Stomach (tissue), 9 donors: ENCODE measurements around the gene CFAP69. TPM values are rescaled to one million over a fixed set of nuclear protein-coding genes. Genes with fewer than 3 reads are reported as not detected.

Experiments
- DNase-seq, 2 donors: peaks; one replicate each; pipeline versions ENCODE4 v3.0.0 to v3.0.0-alpha.2; 2013 to 2019
- H3K27ac ChIP-seq, 5 donors: fragments of 200-600 bp in 4 of 5; sonication (generic) in 4 of 5; one replicate each; pipeline ENCODE4 v1.5.1; 2013 to 2019; ENCODE audit warnings: mild to moderate bottlenecking in 1 of 5, moderate library complexity in 1 of 5
- H3K27me3 ChIP-seq, 3 donors: fragments of 200-600 bp; sonication (generic); one replicate each; pipeline ENCODE4 v1.5.1; 2017 to 2019; ENCODE audit warnings: mixed run types in 1 of 3
- H3K36me3 ChIP-seq, 4 donors: fragments of 200-600 bp; sonication (generic); 1 replicate in 3 of 4; 2 replicates in 1 of 4; pipeline ENCODE4 v1.5.1; 2016 to 2019
- H3K4me1 ChIP-seq, 4 donors: fragments of 200-600 bp; sonication (generic); one replicate each; pipeline ENCODE4 v1.5.1; 2016 to 2019
- H3K4me3 ChIP-seq, 4 donors: fragments of 200-600 bp; sonication (generic) in 3 of 4; one replicate each; pipeline ENCODE4 v1.5.1; 2016 to 2019; ENCODE audit warnings: mild to moderate bottlenecking in 1 of 4
- H3K9me3 ChIP-seq, 4 donors: fragments of 200-600 bp; sonication (generic); one replicate each; pipeline ENCODE4 v1.5.1; 2016 to 2019
- EP300 ChIP-seq: sonication (generic); formaldehyde crosslinking; IDR thresholded peaks from one replicate; pipeline ENCODE4 v1.6.1; 2017; ENCODE audit warnings: antibody characterized with exemption
- POLR2A ChIP-seq, 4 donors: fragments of 450-650 bp; IDR thresholded peaks; one replicate each; pipeline ENCODE4 v1.6.1; 2016; ENCODE audit warnings: antibody characterized with exemption in 4 of 4, control low read depth in 2 of 4, mild to moderate bottlenecking in 1 of 4, moderate library complexity in 1 of 4
- POLR2AphosphoS5 ChIP-seq, 3 donors: sonication (generic); formaldehyde crosslinking; IDR thresholded peaks; one replicate each; pipeline ENCODE4 v1.6.1; 2016; ENCODE audit warnings: antibody characterized with exemption in 3 of 3
- WGBS, 5 donors: extraction: QIAGEN DNeasy Blood & Tissue Kit in 3 of 5; methylation state at CpG; one replicate each; pipeline versions ENCODE4 v1.1.5 to v1.1.7; 2013 to 2018; 5-methylcytosine and 5-hydroxymethylcytosine counted together
- intact Hi-C: fragments of 100-400 bp; cut with DNase I; formaldehyde crosslinking; loops from one replicate; pipeline ENCODE4 v1.15.1; 2023; ENCODE audit warnings: low total_unique reads
- polyA plus RNA-seq, 3 donors: library from polyadenylated mRNA; stranded (reverse); fragments of 200-250 nt; gene quantifications; one replicate each; pipeline ENCODE4 v1.2.3, GENCODE V29; 2013
- total RNA-seq, 5 donors: library from RNA; depleted of rRNA; stranded (reverse); fragments of >200 nt; gene quantifications; one replicate each; pipeline versions ENCODE4 v1.1.0 to v1.2.3, GENCODE V29; 2014 to 2016
- TF ChIP-seq, protein P1 (sequence below), 7 experiments: fragments of 450-650 bp in 4 of 7; fragments of 200-600 bp in 3 of 7; sonication (generic) in 3 of 7; IDR thresholded peaks; one replicate each; pipeline ENCODE4 v1.5.1; 2016 to 2019; ENCODE audit warnings: antibody characterized with exemption in 7 of 7, control low read depth in 2 of 7, mild to moderate bottlenecking in 1 of 7
- donor health status: healthy with polysubstance abuse.
- donor health status: Bipolar disorder and iron deficiency.
- donor health status: healthy.

CFAP69 gene
- total and polyA plus RNA-seq, 8 donors = 0.87 to 22.0 (median 5.5) TPM

GRCh38 chr7:90227259-90227658 lies 17.7 kb upstream of the CFAP69 start:
- WGBS, 5 donors = 48 to 74% (median 63%) methylated on average over 5 of the region's 5 CpGs
- no peak for TF ChIP-seq POLR2AphosphoS5 (IDR thresholded peaks at IDR 0.05)
- TF ChIP-seq EP300 = no peak
- TF ChIP-seq POLR2A (IDR thresholded peaks at IDR 0.05) = no peak
- TF ChIP-seq, protein P1, sequence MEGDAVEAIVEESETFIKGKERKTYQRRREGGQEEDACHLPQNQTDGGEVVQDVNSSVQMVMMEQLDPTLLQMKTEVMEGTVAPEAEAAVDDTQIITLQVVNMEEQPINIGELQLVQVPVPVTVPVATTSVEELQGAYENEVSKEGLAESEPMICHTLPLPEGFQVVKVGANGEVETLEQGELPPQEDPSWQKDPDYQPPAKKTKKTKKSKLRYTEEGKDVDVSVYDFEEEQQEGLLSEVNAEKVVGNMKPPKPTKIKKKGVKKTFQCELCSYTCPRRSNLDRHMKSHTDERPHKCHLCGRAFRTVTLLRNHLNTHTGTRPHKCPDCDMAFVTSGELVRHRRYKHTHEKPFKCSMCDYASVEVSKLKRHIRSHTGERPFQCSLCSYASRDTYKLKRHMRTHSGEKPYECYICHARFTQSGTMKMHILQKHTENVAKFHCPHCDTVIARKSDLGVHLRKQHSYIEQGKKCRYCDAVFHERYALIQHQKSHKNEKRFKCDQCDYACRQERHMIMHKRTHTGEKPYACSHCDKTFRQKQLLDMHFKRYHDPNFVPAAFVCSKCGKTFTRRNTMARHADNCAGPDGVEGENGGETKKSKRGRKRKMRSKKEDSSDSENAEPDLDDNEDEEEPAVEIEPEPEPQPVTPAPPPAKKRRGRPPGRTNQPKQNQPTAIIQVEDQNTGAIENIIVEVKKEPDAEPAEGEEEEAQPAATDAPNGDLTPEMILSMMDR (IDR thresholded peaks at IDR 0.05) = no peak

DNA sequence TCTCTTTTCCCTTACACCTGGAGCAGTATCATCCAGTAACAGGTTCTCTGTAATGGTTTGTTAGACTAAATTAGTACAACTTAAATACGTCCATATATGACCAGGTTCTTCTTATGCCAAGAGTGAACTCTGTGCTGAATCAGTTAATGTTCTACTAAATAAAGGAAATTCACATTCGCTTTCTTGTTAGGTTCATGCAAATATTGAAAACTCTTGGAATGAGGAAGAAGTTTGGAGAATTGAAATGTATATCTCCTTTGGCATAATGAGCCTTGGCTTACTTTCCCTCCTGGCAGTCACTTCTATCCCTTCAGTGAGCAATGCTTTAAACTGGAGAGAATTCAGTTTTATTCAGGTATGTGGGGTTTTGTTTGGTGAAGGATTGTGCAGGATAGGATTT lies 15.3 kb upstream of the CFAP69 start:
- Histone ChIP-seq H3K36me3 (peaks cover 0 to 7% (median 0%) of the 10 kb centered on the region in 4 donors), H3K9me3 (no peaks in the 10 kb centered on the region), H3K4me3 (peak overlapping the region in 2 of 4 donors; percentile 5 to 16), H3K27me3 (no peaks in the 10 kb centered on the region), H3K4me1 (peaks cover 0 to 31% (median 13%) of the 10 kb centered on the region in 4 donors), H3K27ac (peak overlapping the region in 3 of 5 donors; percentile 64 to 77 (median 66))
- intact Hi-C loops = no loop called here
- DNase-seq = peak in 1 of 2 donors; percentile 65
- no peak for TF ChIP-seq POLR2A (IDR thresholded peaks at IDR 0.05)
- TF ChIP-seq EP300 = no peak
- peak in 2 of 3 donors; percentile 59 to 64 for TF ChIP-seq POLR2AphosphoS5 (IDR thresholded peaks at IDR 0.05)
- WGBS, 5 donors = 30 to 66% (median 43%) methylated on average over 2 of the region's 2 CpGs

More at GRCh38 chr7:90227259-90227658, 17.7 kb upstream of the CFAP69 start:
- intact Hi-C loops = no loop called here
- peaks cover 0 to 20% (median 10%) of the 10 kb centered on the region in 4 donors for H3K4me1 ChIP-seq
- DNase-seq = no peak
- H3K27me3 ChIP-seq = no peaks in the 10 kb centered on the region
- H3K36me3 ChIP-seq = peaks cover 0 to 7% (median 0%) of the 10 kb centered on the region in 4 donors
- H3K9me3 ChIP-seq = no peaks in the 10 kb centered on the region
- H3K27ac ChIP-seq = no peak overlapping the region
- H3K4me3 ChIP-seq = no peak overlapping the region

DNA sequence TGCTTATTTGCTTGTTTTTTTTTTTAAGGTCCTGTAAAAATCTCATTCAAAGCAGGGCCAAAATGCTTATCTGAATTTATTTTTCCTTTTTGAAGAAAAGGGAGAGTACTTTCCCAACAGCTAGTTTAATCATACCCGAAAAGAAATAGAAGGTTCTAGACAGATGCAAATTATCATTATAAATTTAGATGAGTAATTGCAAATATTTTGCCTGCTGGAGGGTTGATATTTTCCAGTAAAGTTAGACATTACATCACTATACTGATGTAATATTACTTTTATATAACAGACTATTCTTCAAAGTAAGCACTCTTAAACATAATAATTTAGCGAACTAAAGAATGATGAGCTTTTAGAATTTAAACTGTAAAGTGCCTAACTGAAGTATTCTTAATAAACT lies 14.1 kb upstream of the CFAP69 start:
- H3K27me3 ChIP-seq = no peaks in the 10 kb centered on the region
- H3K27ac ChIP-seq = peak overlapping the region in 3 of 5 donors; percentile 64 to 77 (median 66)
- TF ChIP-seq, protein P1 (IDR thresholded peaks at IDR 0.05) = no peak
- no peak for TF ChIP-seq POLR2A (IDR thresholded peaks at IDR 0.05)
- no peak for TF ChIP-seq EP300
- no peak for TF ChIP-seq POLR2AphosphoS5 (IDR thresholded peaks at IDR 0.05)
- H3K4me3 ChIP-seq = peak overlapping the region in 2 of 4 donors; percentile 5 to 28
- H3K9me3 ChIP-seq = no peaks in the 10 kb centered on the region
- intact Hi-C loops = no loop called here
- H3K36me3 ChIP-seq = peaks cover 0 to 7% (median 0%) of the 10 kb centered on the region in 4 donors
- H3K4me1 ChIP-seq = peaks cover 0 to 31% (median 13%) of the 10 kb centered on the region in 4 donors
- DNase-seq = no peak
- 62 to 82% (median 72%) methylated on average over 2 of the region's 2 CpGs for WGBS, 5 donors

GRCh38 chr7:90231304-90231703 lies 13.7 kb upstream of the CFAP69 start:
- intact Hi-C loops = no loop called here
- Histone ChIP-seq H3K27ac (peak overlapping the region in 1 of 5 donors; percentile 77), H3K4me3 (peak overlapping the region in 1 of 4 donors; percentile 5), H3K36me3 (peaks cover 0 to 7% (median 0%) of the 10 kb centered on the region in 4 donors), H3K9me3 (no peaks in the 10 kb centered on the region), H3K4me1 (peaks cover 0 to 31% (median 13%) of the 10 kb centered on the region in 4 donors), H3K27me3 (no peaks in the 10 kb centered on the region)
- 24 to 54% (median 46%) methylated on average over 3 of the region's 3 CpGs for WGBS, 5 donors
- TF ChIP-seq POLR2A (IDR thresholded peaks at IDR 0.05) = no peak
- peak in 2 of 3 donors; percentile 23 to 63 for TF ChIP-seq POLR2AphosphoS5 (IDR thresholded peaks at IDR 0.05)
- TF ChIP-seq, protein P1 (IDR thresholded peaks at IDR 0.05) = no peak
- TF ChIP-seq EP300 = no peak
- peak in 1 of 2 donors; percentile 63 for DNase-seq

DNA sequence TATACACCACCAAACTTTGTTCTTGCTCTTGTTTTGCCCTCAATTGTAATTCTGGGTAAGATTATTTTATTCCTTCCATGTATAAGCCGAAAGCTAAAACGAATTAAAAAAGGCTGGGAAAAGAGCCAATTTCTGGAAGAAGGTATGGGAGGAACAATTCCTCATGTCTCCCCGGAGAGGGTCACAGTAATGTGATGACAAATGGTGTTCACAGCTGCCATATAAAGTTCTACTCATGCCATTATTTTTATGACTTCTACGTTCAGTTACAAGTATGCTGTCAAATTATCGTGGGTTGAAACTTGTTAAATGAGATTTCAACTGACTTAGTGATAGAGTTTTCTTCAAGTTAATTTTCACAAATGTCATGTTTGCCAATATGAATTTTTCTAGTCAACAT lies 12.5 kb upstream of the CFAP69 start:
- TF ChIP-seq, protein P1 (IDR thresholded peaks at IDR 0.05) = no peak
- TF ChIP-seq EP300 (no peak), POLR2A (IDR thresholded peaks at IDR 0.05) (no peak), POLR2AphosphoS5 (IDR thresholded peaks at IDR 0.05) (no peak)
- intact Hi-C loops = no loop called here
- Histone ChIP-seq H3K27ac (no peak overlapping the region), H3K9me3 (no peaks in the 10 kb centered on the region), H3K4me1 (peaks cover 0 to 25% (median 13%) of the 10 kb centered on the region in 4 donors), H3K36me3 (no peaks in the 10 kb centered on the region), H3K4me3 (no peak overlapping the region), H3K27me3 (no peaks in the 10 kb centered on the region)
- WGBS, 5 donors = 56 to 71% (median 58%) methylated on average over 5 of the region's 5 CpGs
- DNase-seq = no peak
